ENCODE data around the gene EIF4E2.

DNA sequence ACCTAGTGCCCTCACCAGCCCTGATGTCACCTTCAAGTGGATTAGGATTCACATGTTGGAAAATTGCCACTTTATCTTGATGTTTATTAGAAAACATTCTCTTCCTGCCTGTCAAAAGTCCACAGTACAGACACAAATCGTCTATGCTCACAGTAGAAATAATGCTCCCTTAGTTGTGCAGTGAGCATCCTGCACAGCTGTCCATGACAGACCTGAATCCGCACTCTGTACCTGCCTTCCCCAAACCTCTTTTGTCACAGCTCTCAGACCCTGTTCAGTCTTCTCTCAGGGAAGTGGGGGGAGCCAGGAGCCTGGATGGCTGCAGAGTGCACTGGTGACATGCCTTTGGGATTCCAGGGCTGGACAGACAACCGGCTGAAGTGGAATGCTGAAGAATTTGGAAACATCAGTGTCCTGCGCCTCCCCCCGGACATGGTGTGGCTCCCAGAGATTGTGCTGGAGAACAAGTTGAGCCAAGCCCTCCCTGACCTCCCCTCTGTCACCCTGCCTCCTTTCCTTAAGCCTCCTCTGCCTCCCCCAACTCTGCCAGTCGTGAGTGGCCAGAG is 22.5 kb upstream of the EIF4E2 start:
- TF ChIP-seq POLR2A (IDR thresholded peaks at IDR 0.05; ENCODE audit: low read length): no peak
- no peak for TF ChIP-seq GATA1 (IDR thresholded peaks at IDR 0.05; ENCODE audit: low read depth, low read length)

Data from erythroblast (primary cell).